HepG2 (cell line): ENCODE data around the gene TNFSF10. TPM values are rescaled to one million over a fixed set of nuclear protein-coding genes. Genes with fewer than 3 reads are reported as not detected.

Source experiments
- ATRX ChIP-seq: sonication (generic); formaldehyde crosslinking; IDR thresholded peaks from 2 replicates; pipeline ENCODE4 v1.4.0; 2020; ENCODE audit warnings: missing genetic modification reagents, borderline replicate concordance
- BCL3 ChIP-seq: sonication (generic); formaldehyde crosslinking; IDR thresholded peaks from 2 replicates; pipeline ENCODE4 v1.5.1; 2020; ENCODE audit warnings: mild to moderate bottlenecking, missing genetic modification reagents, moderate library complexity
- CENPBD1 ChIP-seq: sonication (generic); formaldehyde crosslinking; IDR thresholded peaks from 2 replicates; pipeline ENCODE4 v1.8.0; 2022; ENCODE audit warnings: missing genetic modification reagents, low read depth, mild to moderate bottlenecking, borderline replicate concordance
- GZF1 ChIP-seq: sonication (generic); formaldehyde crosslinking; IDR thresholded peaks from 2 replicates; pipeline ENCODE4 v1.5.1; 2020; ENCODE audit warnings: mild to moderate bottlenecking, missing genetic modification reagents
- NFRKB ChIP-seq: fragments of 450-650 bp; IDR thresholded peaks from 2 replicates; pipeline ENCODE4 v1.6.1; 2017
- PBX3 ChIP-seq: sonication (generic); formaldehyde crosslinking; IDR thresholded peaks from 2 replicates; pipeline ENCODE4 v1.8.1; 2023; ENCODE audit warnings: missing genetic modification reagents, inconsistent platforms, borderline replicate concordance
- PHF20 ChIP-seq: sonication (generic); formaldehyde crosslinking; IDR thresholded peaks from 2 replicates; pipeline ENCODE4 v1.5.0; 2020; ENCODE audit warnings: mild to moderate bottlenecking, missing genetic modification reagents
- SAP130 ChIP-seq: IDR thresholded peaks from 2 replicates; pipeline ENCODE4 v1.6.1; 2016; ENCODE audit warnings: low read depth
- SCMH1 ChIP-seq: sonication (generic); formaldehyde crosslinking; IDR thresholded peaks from 2 replicates; pipeline ENCODE4 v1.9.0; 2021; ENCODE audit warnings: missing genetic modification reagents, mild to moderate bottlenecking, borderline replicate concordance
- THYN1 ChIP-seq: sonication (generic); formaldehyde crosslinking; IDR thresholded peaks from 2 replicates; pipeline ENCODE4 v1.8.1; 2023; ENCODE audit warnings: low read depth, mild to moderate bottlenecking, moderate library complexity, missing genetic modification reagents, borderline replicate concordance
- ZBTB38 ChIP-seq: sonication (generic); formaldehyde crosslinking; IDR thresholded peaks from 2 replicates; pipeline ENCODE4 v1.5.1; 2020; ENCODE audit warnings: mild to moderate bottlenecking, missing genetic modification reagents
- ZBTB44 ChIP-seq: sonication (generic); formaldehyde crosslinking; IDR thresholded peaks from 2 replicates; pipeline ENCODE4 v1.4.0; 2020; ENCODE audit warnings: missing genetic modification reagents
- ZNF230 ChIP-seq: sonication (generic); formaldehyde crosslinking; IDR thresholded peaks from 2 replicates; pipeline ENCODE4 v1.4.0; 2020; ENCODE audit warnings: mild to moderate bottlenecking, missing genetic modification reagents
- ZNF260 ChIP-seq: sonication (generic); formaldehyde crosslinking; IDR thresholded peaks from 2 replicates; pipeline ENCODE4 v1.4.0; 2020; ENCODE audit warnings: missing genetic modification reagents, low read depth, mild to moderate bottlenecking, borderline replicate concordance
- ZNF646 ChIP-seq: sonication (generic); formaldehyde crosslinking; IDR thresholded peaks from 2 replicates; pipeline ENCODE4 v1.9.0; 2021; ENCODE audit warnings: mild to moderate bottlenecking, missing genetic modification reagents
- ZNF703 ChIP-seq: sonication (generic); formaldehyde crosslinking; IDR thresholded peaks from 2 replicates; pipeline ENCODE4 v1.5.1; 2020; ENCODE audit warnings: missing genetic modification reagents, mild to moderate bottlenecking, moderate library complexity, borderline replicate concordance
- ZNF780A ChIP-seq: sonication (generic); formaldehyde crosslinking; IDR thresholded peaks from 2 replicates; pipeline ENCODE4 v1.8.0; 2022; ENCODE audit warnings: mild to moderate bottlenecking, missing genetic modification reagents, moderate library complexity
- polyA plus RNA-seq, 8 experiments: library from polyadenylated mRNA; depleted of rRNA in 3 of 8; stranded (reverse) in 7 of 8; unstranded in 1 of 8; fragments of >200 nt; fragmentation: Illumina TruSeq in 4 of 8; extraction: Trizol in 4 of 8; gene quantifications; 2 replicates each; pipeline versions ENCODE4 v1.2.1 to v1.2.3, GENCODE V29; 2011 to 2016; ENCODE audit warnings: low read depth in 4 of 8, missing spikeins in 1 of 8, mixed read lengths in 1 of 8; ENCODE audit not compliant: insufficient read depth in 1 of 8
- total RNA-seq, 5 experiments: library from RNA; depleted of rRNA; stranded (reverse); fragments of >200 nt; fragmentation: Illumina TruSeq; extraction: Trizol; gene quantifications; 2 replicates each; pipeline ENCODE4 v1.2.3, GENCODE V29; 2016; ENCODE audit warnings: low read depth in 1 of 5

Gene TNFSF10
- total and polyA plus RNA-seq, 2 of the 13 experiments (the other 11 are each of a cell fraction or from before 2014, with no cell fraction given): 8.4 to 9.9 TPM

- no peak for TF ChIP-seq PBX3 (CRISPR knock-in tag)
- peak; percentile 43; the same call in 1 of the 2 replicates for TF ChIP-seq BCL3
- peak; percentile 83; the same call in 1 of the 2 replicates for TF ChIP-seq GZF1
- TF ChIP-seq PHF20 (CRISPR knock-in tag): no peak
- TF ChIP-seq ZBTB44 (CRISPR knock-in tag): no peak
- TF ChIP-seq ZNF646 (CRISPR knock-in tag): peak; percentile 77
- TF ChIP-seq NFRKB: no peak
- no peak for TF ChIP-seq THYN1 (CRISPR knock-in tag)
- peak; percentile 75; the same call in 1 of the 2 replicates for TF ChIP-seq ZNF230 (CRISPR knock-in tag)
- TF ChIP-seq ATRX (CRISPR knock-in tag): no peak
- no peak for TF ChIP-seq ZNF703 (CRISPR knock-in tag)
- peak; percentile 61 for TF ChIP-seq ZBTB38
- no peak for TF ChIP-seq CENPBD1
- TF ChIP-seq ZNF780A: no peak
- peak; percentile 73 for TF ChIP-seq SAP130
- TF ChIP-seq SCMH1: no peak
- TF ChIP-seq ZNF260 (CRISPR knock-in tag): no peak
Observed at GRCh38 chr3:172522871-172523818, at the start of gene TNFSF10 (continued).
